ENCODE measurements around the gene MRTO4.

- TF ChIP-seq POLR2A (IDR thresholded peaks at IDR 0.05; ENCODE audit: low read depth, low read length) (no peak), POLR2AphosphoS5 (IDR thresholded peaks at IDR 0.05; ENCODE audit: low read depth, low read length) (no peak), TAF1 (IDR thresholded peaks at IDR 0.05; ENCODE audit: borderline replicate concordance, low read depth, low read length) (no peak)
Measured at GRCh38 chr1:19210772-19211549, 40.6 kb upstream of the MRTO4 start.

All from GM12892 (cell line).